Measurements from ENCODE around the gene C16orf74.

Gene C16orf74

DNA sequence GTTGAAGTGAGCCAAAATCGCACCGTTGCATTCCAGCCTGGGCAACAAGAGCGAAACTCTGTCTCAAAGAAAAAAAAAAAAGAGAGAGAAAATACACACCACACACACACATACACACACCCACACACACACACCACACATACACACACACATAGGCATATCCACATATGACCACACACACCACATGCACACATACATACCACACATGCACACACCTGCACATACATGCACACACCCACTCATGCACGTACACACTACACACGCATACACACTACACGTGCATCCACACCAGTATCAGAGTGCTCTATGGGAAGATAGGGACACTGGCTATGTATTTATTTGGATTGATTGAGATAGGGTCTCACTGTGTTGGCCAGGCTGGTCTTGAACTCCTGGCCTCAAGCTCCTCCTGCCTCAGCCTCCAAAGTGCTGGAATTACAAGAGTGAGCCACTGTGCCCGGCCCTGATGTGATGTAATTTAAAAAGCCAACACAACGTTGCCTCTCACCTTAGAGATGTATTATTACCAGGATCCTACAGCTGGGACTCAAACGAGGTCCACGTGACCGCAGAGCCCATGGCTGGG, 44.4 kb downstream of the C16orf74 start:
- H3K4me3 ChIP-seq (ENCODE audit: low read depth, low read length) = no peak overlapping the region
- no peak for TF ChIP-seq CTCF (IDR thresholded peaks at IDR 0.05; ENCODE audit: low read depth, low read length)

DNA sequence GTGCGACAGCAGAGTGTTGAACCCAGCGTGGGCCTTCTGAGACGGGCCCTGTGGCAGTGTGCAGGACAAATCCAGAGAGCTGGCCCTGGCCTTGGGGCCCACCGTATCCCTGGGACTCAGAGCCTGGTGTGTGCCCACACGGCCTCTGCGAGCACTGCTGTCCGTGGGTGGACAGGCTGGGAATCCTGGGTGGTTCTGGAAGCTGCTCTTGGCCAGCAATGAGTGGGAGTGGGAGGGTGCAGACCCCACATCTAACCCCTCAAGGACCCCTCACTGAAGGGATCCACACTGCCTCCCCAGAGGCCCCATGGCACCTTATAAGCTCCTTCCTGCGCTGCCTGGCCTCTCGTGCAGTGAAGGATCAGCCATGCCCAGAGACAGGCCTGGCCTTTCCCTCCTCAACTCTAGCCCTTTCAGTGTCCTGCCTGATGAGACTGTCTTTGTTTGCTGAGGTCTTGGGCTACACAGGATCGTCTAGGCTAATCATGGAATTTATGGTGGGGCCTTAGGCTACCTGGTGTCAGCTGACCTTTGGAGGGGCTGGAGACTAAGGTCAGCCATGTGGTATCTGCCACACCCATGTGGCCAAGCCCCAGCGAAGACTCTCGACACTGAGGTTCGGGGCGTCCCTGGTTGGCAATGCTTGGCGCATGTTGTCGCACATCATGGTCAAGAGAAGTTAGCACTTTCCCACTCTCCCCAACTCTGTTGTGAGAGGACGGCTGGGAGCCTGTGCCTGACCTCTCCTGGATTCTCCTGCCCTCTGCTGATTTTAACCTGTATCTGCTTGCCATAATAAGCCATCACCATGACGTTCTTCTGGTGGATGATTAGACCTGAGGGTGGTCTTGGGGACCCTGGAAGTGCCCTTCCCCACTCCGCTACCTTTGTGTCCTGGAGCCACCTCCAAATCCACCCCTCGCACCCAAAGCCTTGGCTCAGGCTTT, 45.7 kb downstream of the C16orf74 start:
- TF ChIP-seq CTCF (IDR thresholded peaks at IDR 0.05; ENCODE audit: low read depth, low read length) = no peak
- no peak overlapping the region for H3K4me3 ChIP-seq (ENCODE audit: low read depth, low read length)

GRCh38 chr16:85704011-85704410, 46.9 kb downstream of the C16orf74 start:
- no peak overlapping the region for H3K4me3 ChIP-seq (ENCODE audit: low read depth, low read length)
- TF ChIP-seq CTCF (IDR thresholded peaks at IDR 0.05; ENCODE audit: low read depth, low read length) = no peak

DNA sequence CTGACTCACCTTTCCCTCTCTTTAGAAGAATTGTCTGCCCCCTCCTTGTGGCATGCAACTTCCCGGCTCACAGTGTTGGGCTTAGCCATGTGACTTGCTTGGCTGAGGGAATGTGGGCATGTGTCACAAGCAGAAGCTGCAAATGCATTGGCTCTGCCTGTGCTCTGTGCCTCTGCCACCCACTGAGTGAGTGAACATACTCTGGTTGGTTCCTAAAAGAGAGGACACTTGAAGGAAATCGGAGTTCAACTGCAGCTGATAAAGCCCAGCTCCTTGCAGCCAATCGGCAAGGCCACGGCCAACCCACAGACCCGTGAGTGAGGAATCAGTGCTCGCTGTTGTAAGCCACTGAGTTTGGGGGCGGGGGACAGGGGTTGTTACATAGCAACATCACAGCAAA, 51.3 kb downstream of the C16orf74 start:
- no peak for TF ChIP-seq CTCF (IDR thresholded peaks at IDR 0.05; ENCODE audit: low read depth, low read length)
- no peak overlapping the region for H3K4me3 ChIP-seq (ENCODE audit: low read depth, low read length)

GRCh38 chr16:85698935-85699558, 51.8 kb downstream of the C16orf74 start:
- TF ChIP-seq CTCF (IDR thresholded peaks at IDR 0.05; ENCODE audit: low read depth, low read length) = no peak
- no peak overlapping the region for H3K4me3 ChIP-seq (ENCODE audit: low read depth, low read length)

GRCh38 chr16:85698459-85698891, 52.4 kb downstream of the C16orf74 start:
- H3K4me3 ChIP-seq (ENCODE audit: low read depth, low read length) = no peak overlapping the region
- TF ChIP-seq CTCF (IDR thresholded peaks at IDR 0.05; ENCODE audit: low read depth, low read length) = no peak

DNA sequence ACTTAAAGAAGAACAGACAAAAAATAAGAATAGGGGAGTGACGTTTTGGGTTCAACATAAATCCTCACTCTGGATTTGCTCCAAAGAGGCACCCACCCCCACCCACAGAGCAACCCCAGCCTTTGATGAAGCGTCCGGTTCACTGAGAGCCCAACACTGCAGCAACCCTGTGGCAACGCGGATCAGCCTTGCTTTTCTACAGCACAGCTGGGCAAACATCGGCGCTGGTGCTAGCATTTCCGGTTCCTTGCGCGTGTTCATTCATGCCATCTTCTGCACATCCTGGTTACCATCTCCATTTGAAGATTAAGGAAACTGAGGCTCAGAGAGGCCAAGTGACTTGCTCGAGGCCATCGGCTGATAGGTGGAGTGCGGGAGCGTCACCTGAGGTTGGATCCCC, 53.5 kb downstream of the C16orf74 start:
- no peak overlapping the region for H3K4me3 ChIP-seq (ENCODE audit: low read depth, low read length)
- TF ChIP-seq CTCF (IDR thresholded peaks at IDR 0.05; ENCODE audit: low read depth, low read length) = no peak

Data from WI38 (cell line).